COR-L47 (cell line): ENCODE measurements around the gene NDUFAB1.
"Not testable (repeated sequence)": the region's sequence is repeated elsewhere in the genome, so short reads cannot be mapped to it uniquely, and the experiment has no call there.

Source experiments
- DNase-seq: peaks from one replicate; lab custom pipeline; 2025; lab: John Stamatoyannopoulos, UW

Gene NDUFAB1

DNA sequence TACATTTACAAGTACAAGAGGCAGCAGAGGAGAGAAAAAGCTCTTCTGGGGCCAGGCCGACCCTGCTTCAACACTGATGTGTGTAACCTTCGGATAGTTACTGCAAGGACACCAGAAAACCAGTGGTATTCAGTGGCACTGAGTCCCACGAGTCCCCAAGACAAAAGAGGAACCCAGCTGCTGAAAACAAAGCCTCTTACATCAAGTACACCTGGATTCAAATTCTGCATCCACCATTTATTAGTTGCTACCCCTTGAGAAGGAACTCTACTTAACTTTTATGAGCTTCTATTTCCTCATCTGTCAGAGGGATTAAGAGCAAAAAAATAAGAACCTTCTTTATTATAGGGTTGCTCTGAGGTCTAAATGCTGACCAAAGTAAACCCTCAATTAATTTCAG lies 41.6 kb downstream of the NDUFAB1 start:
- DNase-seq: no peak

DNA sequence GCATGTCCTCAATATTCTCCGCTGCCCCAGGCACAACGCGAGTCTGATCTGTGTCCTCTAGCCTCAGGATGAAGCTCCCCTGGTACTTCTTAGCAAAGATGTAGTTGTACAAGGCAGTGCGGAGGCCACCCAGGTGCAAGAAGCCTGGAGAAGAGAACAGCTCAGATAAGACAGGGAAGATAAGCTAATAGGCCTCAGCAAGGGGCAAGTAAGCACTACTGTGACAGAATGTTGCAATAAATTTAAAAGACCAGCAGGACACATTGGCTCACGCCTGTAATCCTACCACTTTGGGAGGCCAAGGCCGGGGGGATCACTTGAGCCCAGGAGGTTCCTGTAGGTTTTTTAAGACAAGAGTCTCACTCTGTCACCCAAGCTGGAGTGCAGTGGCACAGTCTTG lies 44.0 kb downstream of the NDUFAB1 start:
- DNase-seq: no peak

DNA sequence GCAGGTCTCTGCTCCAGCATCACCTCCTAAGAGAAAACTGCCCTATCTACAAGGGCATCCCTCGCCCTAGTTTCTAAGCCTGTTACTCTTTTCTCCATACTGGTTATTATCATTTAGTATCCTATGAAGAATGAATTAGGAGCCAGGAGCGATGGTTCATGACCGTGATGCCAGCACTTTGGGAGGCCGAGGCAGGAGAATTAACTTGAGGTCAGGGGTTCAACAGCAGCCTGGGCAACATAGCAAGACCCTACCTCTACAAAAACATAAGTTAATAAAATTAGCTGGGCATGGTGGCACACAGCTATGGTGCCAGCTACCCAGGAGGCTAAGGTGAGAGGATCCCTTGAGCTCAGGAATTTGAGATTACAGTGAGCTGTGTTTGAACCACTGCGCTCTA lies 46.2 kb downstream of the NDUFAB1 start:
- DNase-seq: no peak

- DNase-seq: no peak
Measured at GRCh38 chr16:23544436-23544835, 51.7 kb downstream of the NDUFAB1 start.

DNA sequence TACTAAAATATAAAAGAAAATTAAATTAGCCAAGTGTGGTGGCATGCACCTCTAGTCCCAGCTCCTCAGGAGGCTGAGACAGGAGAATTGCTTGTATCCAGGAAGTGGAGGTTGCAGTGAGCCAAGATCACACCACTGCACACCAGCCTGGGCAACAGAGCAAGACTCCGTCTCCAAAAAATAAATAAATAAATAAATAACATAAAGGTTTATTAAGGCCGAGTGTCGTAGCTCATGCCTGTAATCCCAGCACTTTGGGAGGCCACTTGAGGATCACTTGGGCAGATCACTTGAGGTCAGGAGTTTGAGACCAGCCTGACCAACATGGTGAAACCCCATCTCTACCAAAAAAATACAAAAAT lies 55.3 kb downstream of the NDUFAB1 start:
- not testable (repeated sequence) for DNase-seq

DNA sequence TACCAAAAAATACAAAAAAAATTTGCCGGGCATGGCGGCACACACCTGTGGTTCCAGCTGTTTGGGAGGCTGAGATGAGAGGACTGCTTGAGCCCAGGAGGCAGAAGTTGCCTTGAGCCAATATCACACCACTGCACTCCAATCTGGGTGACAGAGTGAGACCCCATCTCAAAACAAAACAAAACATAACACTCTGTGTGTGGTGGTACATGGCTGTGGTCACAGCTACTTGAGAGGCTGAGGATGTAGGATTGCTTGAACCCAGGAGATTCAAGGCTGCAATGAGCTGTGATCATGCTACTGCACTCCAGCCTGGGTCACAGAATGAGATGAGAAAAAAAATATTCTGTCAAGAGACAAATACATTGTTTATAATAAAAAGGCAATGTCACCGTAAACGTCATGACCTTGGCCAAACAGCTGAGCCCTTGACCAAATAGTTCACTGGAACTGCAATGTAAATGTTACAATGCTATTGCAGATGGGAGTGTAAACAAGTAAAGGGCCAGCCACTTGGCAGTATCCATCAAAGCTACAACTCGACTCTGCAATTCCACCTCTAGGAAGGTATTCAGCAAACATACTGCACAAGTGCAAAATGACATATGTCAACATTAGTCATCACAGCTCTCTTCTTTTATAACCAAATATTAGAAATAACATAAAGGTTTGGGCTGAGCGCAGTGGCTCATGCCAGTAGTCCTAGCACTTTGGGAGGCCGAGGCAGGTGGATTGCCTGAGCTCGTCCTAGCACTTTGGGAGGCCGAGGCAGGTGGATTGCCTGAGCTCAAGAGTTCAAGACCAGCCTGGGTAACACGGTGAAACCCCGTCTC lies 55.9 kb downstream of the NDUFAB1 start:
- DNase-seq: no peak

- DNase-seq: no peak
Measured at GRCh38 chr16:23538919-23539278, 57.2 kb downstream of the NDUFAB1 start.

DNA sequence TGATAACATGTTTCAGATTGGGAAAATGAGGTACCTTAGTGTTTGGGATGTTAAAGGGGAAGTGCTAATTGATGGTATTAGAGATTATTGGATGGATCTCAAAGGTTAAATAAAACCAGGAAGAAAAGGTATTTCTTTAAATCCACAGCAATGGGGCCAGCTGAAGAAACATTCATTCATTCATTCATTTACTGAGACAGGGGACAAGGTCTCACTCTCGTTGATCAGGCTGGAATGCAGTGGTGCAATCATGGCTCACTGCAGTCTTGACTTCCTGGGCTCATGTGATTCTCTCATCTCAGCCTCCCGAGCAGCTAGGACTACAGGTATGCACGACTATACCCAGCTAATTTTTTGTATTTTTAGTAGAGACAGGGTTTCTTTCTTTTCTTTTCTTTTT lies 58.7 kb downstream of the NDUFAB1 start:
- DNase-seq: no peak

DNA sequence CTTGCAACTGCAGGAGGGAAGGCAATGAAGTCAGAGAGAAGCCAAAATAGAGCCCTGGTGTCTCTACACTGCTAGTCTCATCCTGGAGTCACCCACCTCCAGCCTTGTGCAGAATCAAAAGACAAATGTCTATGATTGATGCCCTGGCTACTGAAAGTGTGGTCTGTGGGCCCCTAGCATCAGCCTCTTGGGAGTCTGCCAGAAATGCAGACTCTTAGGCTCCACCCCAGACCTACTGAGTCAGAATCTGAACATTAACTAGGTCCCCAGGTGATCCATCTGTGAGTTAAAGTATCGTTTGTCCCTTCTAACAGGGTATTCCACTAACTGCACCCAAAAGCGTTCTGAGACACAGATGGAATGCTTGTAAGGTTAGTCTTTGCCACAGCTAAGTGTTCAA lies 60.2 kb downstream of the NDUFAB1 start:
- DNase-seq: no peak

- no peak for DNase-seq
Measured at GRCh38 chr16:23534868-23535860, 61.0 kb downstream of the NDUFAB1 start.

GRCh38 chr16:23532448-23532847 lies 63.7 kb downstream of the NDUFAB1 start:
- DNase-seq: no peak
